Loucy (cell line): Measurements from ENCODE around the gene CYSRT1.

Experiments
- H2AFZ ChIP-seq: fragments of 200-600 bp; sonication (generic); 2 replicates; pipeline ENCODE4 v1.6.0; 2016; ENCODE audit warnings: antibody characterized with exemption, mild to moderate bottlenecking, low read length, moderate library complexity
- H3F3A ChIP-seq: fragments of 200-600 bp; 2 replicates; pipeline ENCODE4 v1.6.0; 2016; ENCODE audit warnings: antibody characterized with exemption, low read depth, mild to moderate bottlenecking
- H3K27me3 ChIP-seq: fragments of 200-600 bp; sonication (generic); 2 replicates; pipeline ENCODE4 v1.6.1; 2014; ENCODE audit warnings: low read length, mild to moderate bottlenecking; ENCODE audit not compliant: insufficient read depth, poor library complexity, severe bottlenecking
- H3K36me3 ChIP-seq: fragments of 200-600 bp; sonication (generic); 2 replicates; pipeline ENCODE4 v1.6.1; 2016; ENCODE audit warnings: low read length; ENCODE audit not compliant: insufficient read depth
- H3K4me1 ChIP-seq: fragments of 200-600 bp; sonication (generic); 2 replicates; pipeline ENCODE4 v1.5.1; 2014; ENCODE audit warnings: low read length, mild to moderate bottlenecking; ENCODE audit not compliant: insufficient read depth, poor library complexity, severe bottlenecking
- H3K4me2 ChIP-seq: fragments of 200-600 bp; sonication (generic); 2 replicates; pipeline ENCODE4 v1.6.0; 2014; ENCODE audit warnings: antibody characterized with exemption, low read length, low read depth, mild to moderate bottlenecking; ENCODE audit not compliant: poor library complexity, severe bottlenecking
- H3K4me3 ChIP-seq: fragments of 200-600 bp; sonication (generic); 2 replicates; pipeline ENCODE4 v1.5.1; 2014; ENCODE audit warnings: low read length, mild to moderate bottlenecking, mixed read lengths; ENCODE audit not compliant: poor library complexity, severe bottlenecking
- H3K79me2 ChIP-seq: fragments of 200-600 bp; sonication (generic); 2 replicates; pipeline ENCODE4 v1.6.1; 2014; ENCODE audit warnings: low read length; ENCODE audit not compliant: insufficient read depth
- H3K9ac ChIP-seq: fragments of 200-600 bp; sonication (generic); 2 replicates; pipeline ENCODE4 v1.6.0; 2014; ENCODE audit warnings: mild to moderate bottlenecking, low read depth, low read length, moderate library complexity; ENCODE audit not compliant: poor library complexity, severe bottlenecking
- H3K9me2 ChIP-seq: fragments of 200-600 bp; sonication (generic); replicated peaks from 2 replicates; pipeline ENCODE4 v1.6.1; 2016; ENCODE audit warnings: low read depth, low read length, mixed read lengths
- H3K9me3 ChIP-seq: fragments of 200-600 bp; sonication (generic); 2 replicates; pipeline ENCODE4 v1.6.1; 2014; ENCODE audit warnings: mild to moderate bottlenecking, antibody characterized with exemption, low read length, low read depth; ENCODE audit not compliant: insufficient read depth
- H4K20me1 ChIP-seq: fragments of 200-600 bp; sonication (generic); 2 replicates; pipeline ENCODE4 v1.6.0; 2014; ENCODE audit warnings: antibody characterized with exemption, low read length, mild to moderate bottlenecking; ENCODE audit not compliant: insufficient read depth, poor library complexity, severe bottlenecking
- CTCF ChIP-seq: fragments of 200-600 bp; sonication (generic); conservative IDR thresholded peaks from 2 replicates; pipeline ENCODE4 v1.5.1; 2014; ENCODE audit warnings: mild to moderate bottlenecking, antibody characterized with exemption, low read length
- EZH2phosphoT487 ChIP-seq: fragments of 200-600 bp; IDR thresholded peaks from 2 replicates; pipeline ENCODE4 v1.6.1; 2018; ENCODE audit warnings: antibody characterized with exemption, mild to moderate bottlenecking, moderate library complexity, borderline replicate concordance

CYSRT1 gene

GRCh38 chr9:137262909-137263285 lies 37.9 kb downstream of the CYSRT1 start:
- Histone ChIP-seq H2AFZ (no peak overlapping the region), H3F3A (no peaks in the 10 kb centered on the region), H3K4me3 (no peak overlapping the region), H3K79me2 (peaks cover 9% of the 10 kb centered on the region; the same call in 1 of the 2 replicates), H3K9me2 (no peaks in the 10 kb centered on the region), H3K9ac (no peak overlapping the region), H3K4me1 (peaks cover 7% of the 10 kb centered on the region), H3K36me3 (peaks cover 4% of the 10 kb centered on the region; the same call in 1 of the 2 replicates), H3K27me3 (no peaks in the 10 kb centered on the region), H3K4me2 (no peak overlapping the region), H3K9me3 (no peaks in the 10 kb centered on the region), H4K20me1 (peaks cover 2% of the 10 kb centered on the region)
- no peak for TF ChIP-seq CTCF
- TF ChIP-seq EZH2phosphoT487 = no peak

- Histone ChIP-seq H3K79me2 (peaks cover 3% of the 10 kb centered on the region; the same call in 1 of the 2 replicates), H3K4me3 (no peak overlapping the region), H3K4me2 (no peak overlapping the region), H3F3A (no peaks in the 10 kb centered on the region), H3K9me2 (no peaks in the 10 kb centered on the region), H3K27me3 (no peaks in the 10 kb centered on the region), H3K36me3 (peaks cover 4% of the 10 kb centered on the region; the same call in 1 of the 2 replicates), H2AFZ (no peak overlapping the region), H3K9me3 (no peaks in the 10 kb centered on the region), H3K9ac (no peak overlapping the region), H4K20me1 (peaks cover 2% of the 10 kb centered on the region), H3K4me1 (peaks cover 10% of the 10 kb centered on the region)
- no peak for TF ChIP-seq CTCF
- TF ChIP-seq EZH2phosphoT487 = no peak
Observed at GRCh38 chr9:137263506-137263905, 38.5 kb downstream of the CYSRT1 start.

GRCh38 chr9:137264067-137264466 lies 39.1 kb downstream of the CYSRT1 start:
- no peak overlapping the region for H3K4me3 ChIP-seq
- H3K36me3 ChIP-seq = peaks cover 4% of the 10 kb centered on the region; the same call in 1 of the 2 replicates
- no peak overlapping the region for H3K9ac ChIP-seq
- H3K79me2 ChIP-seq = 0 out of 2 replicates have a peak, but pooled peaks cover 3% of the 10 kb centered on the region
- H2AFZ ChIP-seq = no peak overlapping the region
- H3F3A ChIP-seq = no peaks in the 10 kb centered on the region
- peaks cover 7% of the 10 kb centered on the region for H3K4me1 ChIP-seq
- no peaks in the 10 kb centered on the region for H3K9me2 ChIP-seq
- H3K4me2 ChIP-seq = no peak overlapping the region
- no peaks in the 10 kb centered on the region for H3K9me3 ChIP-seq
- TF ChIP-seq CTCF (no peak), EZH2phosphoT487 (no peak)
- H3K27me3 ChIP-seq = no peaks in the 10 kb centered on the region
- no peaks in the 10 kb centered on the region for H4K20me1 ChIP-seq
